Measurements from ENCODE around the gene USP8.
"Not testable (repeated sequence)": the region's sequence is repeated elsewhere in the genome, so short reads cannot be mapped to it uniquely, and the experiment has no call there.

Gene USP8

DNA sequence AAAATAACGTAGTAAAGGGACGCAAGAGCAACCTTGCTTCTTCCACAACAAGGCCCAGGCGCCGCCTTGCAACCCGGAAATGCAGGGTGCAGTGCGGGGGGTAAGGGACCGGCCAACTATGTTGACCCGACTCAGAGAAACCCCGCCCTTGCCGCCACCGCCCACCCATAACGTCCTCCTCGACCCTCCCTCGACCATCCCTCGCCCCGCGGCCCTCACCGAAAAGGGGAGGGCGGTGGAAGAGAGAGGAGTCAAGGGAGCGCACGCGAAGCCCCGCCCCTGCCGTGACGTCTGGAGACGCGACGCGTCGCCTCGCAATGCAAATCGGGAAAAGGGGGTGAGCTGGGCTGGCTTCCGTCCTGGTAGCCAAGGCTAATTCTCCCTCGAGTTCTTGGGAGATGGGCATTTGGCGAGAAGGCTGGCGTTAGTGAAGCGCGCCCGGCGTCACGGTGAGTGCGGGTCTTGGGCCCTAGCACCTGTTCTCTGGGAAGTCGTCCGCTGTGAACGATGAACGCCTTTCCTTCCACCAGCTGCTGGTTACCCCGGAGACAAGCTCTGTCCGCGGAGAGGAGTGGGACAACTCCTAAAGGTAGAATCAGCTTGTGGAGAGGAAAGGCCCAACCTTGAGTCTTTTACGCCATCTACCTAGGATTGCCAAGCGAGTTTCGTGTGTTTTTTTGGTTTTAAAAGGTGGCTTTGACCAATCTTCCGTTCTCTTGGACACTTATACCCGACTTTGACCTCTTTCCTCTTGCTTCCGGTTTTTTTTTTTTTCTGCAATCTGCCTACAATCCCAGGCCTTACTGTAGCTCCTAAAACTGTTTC lies at the start of gene USP8:
TSS of gene USP8 (plus strand) at position 340 of the 825 bp plus-strand sequence. CDS start 14,669 bp downstream, outside the sequence.
- DNase-seq, result peak; percentile 91

DNA sequence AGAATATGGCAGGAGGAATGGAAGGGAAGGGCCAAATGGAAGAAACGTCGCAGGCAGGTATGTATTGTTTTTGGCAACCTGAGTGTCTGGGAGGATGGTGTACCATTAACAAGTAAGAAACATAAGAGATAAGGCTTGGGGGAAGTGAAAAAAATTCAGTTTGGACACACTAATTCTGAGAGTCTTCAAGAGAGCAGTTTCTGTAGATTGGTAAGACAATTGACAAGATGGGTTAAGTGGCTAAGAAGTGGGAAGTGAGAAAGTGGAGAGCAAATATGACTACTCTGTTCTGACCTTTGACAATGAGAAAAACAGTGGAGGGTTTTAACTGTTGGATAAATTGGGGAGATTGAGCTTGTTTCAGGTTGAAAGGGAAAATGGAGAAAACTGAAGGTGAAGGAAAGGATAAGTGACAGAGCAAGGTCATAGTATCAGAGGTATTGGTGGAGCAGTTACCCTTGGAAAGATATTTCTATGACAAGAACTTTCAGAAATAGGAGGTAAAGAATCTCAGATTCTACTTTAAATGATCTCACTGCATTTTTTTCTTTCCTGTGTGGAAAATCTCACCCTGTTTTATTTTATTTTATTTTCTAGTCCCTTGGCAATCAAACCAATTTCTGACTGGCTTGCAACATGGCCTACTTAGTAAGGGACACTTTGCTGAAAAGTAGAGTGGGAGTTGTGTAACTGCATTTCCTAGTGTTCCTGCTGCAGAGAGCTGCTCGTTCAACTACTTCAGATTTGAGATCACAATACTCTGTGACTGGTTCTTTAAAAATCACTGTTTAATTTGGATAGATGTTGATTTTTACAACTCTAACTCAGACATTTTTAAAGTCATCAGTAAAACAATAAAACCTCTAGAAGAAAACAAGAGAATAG lies 46.1 kb upstream of the USP8 start:
- DNase-seq, result no peak

DNA sequence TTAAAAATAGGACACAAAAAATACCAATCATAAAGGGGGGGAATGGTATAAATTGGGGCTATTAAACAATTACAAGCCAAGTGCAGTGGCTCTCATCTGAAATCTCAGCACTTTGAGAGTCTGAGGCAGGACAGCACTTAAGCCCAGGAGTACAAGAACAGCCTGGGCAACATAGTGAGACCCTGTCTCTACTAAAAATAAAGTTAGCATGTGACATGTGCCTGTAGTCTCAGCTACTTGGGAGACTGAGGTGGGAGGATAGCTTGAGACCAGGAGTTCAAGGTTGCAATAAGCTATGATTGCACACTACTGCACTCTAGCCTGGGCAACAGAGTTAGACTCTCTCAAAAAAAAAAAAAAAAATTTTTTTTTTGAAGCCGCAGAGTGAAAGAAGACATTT lies 45.4 kb upstream of the USP8 start:
- no peak for DNase-seq

DNA sequence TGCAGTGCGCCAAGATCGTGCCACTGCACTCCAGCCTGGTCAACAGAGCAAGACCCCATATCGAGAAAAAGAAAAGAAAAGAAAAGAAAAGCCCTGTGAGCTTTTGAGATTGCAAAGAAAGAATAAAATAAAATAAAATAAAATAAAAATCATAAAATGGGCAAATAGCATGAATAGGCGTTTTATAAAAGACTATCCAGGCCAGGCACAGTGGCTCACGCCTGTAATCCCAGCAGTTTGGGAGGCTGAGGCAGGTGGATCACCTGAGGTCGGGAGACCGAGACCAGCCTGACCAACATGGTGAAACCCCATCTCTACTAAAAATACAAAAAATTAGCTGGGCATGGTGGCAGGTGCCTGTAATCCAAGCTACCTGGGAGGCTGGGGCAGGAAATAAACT lies 44.8 kb upstream of the USP8 start:
- DNase-seq, result not testable (repeated sequence)

DNA sequence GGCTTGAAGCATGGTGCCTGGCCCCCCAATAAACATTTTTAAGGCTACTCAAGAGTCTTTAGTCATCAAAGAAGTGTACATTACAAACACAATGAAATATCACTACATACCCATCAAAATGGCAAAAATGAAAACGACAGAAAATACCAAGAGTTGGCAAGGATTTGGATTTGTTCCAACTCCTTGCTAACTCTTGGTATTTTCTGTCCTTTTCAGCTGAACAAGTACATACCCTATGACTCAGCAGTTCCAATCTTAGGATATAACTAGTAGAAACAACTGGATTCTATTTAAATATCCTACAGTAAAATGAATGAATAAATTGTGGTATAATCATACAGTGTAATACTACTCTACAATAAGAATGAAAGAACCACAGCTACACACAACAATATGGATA lies 44.1 kb upstream of the USP8 start:
- DNase-seq, result no peak

DNA sequence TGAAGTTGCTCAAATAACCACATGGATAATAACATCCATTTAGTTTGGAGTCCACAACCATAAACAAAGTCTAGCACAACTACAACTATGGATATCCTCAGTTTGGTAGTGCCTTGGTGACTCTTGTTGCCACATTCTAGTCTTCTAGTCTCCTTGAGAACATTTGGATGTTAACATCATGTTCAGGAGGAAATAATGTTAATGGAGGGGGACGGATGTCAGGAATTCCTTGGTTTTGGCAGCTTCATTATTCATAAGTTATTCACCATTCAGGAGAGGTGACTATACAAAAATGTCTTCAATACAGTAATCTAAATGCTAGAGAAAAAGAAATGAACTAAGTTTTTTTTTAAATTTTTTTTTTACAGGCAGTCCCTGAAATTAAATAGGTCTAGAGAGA lies 42.8 kb upstream of the USP8 start:
- DNase-seq, result no peak

DNA sequence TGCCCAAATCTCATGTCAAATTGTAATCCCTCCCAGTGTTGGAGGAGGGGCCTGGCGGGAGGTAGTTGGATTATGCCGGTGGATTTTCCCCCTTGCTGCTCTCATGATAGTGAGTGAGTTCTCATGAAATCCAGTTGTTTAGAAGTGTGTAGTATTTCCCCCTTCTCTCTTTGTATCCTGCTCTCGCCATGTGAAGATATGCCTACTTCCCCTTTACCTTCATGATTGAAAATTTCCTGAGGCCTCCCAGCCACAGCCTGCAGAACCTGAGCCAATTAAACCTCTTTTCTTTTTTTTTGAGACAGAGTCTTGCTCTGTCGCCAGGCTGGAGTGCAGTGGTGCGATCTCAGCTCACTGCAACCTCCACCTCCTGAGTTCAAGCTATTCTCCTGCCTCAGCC lies 41.8 kb upstream of the USP8 start:
- not testable (repeated sequence) for DNase-seq

DNA sequence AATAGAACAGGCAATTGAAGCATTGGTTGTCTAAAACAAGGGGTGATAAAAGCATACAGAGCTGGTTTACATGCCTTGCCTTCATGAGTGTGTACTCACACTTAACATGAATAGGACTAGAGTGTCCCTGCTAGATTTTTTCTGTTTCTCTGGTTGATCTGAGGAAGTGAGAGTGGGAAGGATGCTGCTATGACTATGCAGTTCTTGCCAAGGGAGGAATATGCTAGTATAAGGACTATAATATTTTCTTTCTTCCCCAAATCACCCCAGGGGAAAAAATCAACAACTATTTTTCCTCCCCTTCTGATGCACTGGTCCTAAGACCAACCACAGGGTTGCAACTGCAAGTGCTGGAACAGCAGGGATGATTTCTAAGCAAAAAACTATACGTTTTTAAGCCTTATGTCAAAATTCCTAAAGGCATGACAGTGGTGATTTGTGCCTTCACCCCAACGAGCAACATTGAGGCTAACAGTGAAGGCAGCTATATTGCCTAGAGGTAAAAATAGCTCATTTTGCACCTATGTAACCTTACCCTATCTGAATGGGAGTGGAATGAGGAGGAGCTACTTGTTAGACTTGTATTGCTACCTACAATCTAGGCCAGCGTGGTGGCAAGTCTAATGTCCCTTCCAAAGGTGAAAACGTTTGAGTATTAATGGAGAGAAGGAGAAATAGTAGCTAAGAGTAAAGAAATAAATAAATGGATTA lies 33.5 kb upstream of the USP8 start:
- DNase-seq, result peak; percentile 6

DNA sequence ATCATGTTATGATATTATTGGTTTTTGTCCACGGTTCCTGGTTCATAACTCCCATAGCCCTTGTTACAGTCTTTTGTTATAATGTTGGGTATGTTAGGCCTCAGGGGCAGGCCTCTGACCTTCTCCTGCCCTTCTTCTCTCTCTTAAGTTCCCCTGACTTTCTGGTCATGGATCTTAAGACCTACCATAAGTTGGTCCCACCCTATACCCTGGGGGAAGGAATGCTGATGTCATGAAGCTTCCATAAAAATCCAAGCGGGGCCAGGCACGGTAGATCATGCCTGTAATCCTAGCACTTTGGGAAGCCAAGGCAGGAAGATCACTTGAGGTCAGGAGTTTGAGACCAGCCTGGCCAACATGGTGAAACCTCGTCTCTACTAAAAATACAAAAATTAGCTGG lies 32.6 kb upstream of the USP8 start:
- not testable (repeated sequence) for DNase-seq

DNA sequence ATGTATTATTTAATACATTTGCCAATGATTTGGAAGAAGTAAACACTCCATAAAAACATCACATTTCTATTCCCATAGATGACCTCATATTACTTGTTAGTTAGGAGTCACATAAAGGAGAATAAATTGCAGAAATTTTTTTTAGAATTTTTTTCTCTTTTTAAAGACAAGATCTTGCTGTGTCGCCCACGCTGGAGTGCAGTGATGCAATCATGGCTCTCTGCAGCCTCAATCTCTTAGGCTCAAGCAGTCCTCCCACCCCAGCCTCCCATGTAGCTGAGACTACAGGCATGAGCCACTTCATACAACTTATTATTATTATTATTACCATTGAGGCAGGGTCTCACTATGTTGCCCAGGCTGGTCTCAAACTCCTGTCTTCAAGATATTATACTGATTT lies 12.3 kb upstream of the USP8 start:
- DNase-seq, result no peak

DNA sequence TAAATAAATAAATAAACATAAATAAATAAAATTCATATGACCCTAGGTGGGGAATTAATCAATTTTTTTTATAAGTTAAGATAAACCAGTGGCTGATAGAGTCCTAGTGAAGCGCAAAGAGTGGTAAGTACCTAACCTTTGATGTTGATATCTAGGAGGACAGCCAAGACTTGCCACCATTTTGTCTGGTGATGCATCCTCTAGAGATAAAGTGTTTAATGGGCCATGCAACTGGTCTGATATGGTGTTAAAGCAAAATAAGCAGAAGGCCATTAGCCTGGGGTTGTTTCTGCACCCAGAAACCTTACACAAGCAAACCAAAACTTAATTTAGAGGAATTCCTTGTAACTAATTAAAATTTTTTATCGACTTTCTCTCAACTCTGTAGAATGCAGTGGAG lies 9.6 kb upstream of the USP8 start:
- no peak for DNase-seq

DNA sequence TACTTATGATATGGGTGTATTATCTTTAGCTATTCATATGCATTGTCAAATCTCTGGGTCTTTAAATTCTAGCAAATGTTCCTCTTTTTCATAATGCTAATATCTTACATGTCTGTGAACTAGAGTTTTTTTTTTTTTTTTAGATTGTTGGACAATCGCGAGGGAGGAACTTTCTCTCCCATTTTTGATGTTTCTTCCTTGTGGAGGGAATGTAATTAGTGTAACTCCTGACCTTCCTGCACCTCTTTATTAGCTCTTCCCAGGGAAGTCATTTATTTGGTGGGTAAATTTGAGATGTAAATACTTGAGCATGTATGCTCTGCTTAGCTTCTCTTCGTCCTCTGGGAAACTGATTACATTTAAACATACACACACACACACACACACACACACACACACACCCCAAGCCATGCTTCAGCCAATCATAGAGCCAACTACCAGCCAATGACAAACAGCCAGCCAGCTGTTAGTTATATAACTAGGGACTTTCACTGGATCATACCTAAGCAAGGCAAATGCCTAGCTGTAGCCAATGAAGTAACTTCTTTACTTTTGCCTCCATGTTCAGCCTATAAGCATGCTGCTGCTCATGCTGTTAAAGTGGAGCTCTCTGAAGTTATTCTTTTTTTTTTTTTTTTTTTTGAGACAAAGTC lies 8.3 kb upstream of the USP8 start:
- no peak for DNase-seq

DNA sequence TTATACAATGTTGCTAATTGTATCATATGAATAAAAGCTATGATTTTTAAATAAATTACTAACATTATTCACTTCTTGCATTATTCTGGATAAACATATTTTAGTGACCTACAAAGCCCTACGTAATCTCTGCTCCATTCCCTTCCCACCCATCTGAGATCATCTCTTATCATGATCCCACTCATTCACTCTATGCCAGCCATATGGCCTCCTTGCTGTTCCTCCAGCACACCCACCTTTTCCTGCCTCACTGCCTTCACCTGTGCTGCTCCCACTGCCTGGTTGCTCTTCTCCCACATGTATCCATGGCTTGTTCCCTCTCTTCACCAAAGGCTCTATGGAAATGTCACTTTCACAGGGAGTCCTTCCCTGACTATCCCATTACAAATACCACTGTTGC lies 7.3 kb upstream of the USP8 start:
- DNase-seq, result no peak

DNA sequence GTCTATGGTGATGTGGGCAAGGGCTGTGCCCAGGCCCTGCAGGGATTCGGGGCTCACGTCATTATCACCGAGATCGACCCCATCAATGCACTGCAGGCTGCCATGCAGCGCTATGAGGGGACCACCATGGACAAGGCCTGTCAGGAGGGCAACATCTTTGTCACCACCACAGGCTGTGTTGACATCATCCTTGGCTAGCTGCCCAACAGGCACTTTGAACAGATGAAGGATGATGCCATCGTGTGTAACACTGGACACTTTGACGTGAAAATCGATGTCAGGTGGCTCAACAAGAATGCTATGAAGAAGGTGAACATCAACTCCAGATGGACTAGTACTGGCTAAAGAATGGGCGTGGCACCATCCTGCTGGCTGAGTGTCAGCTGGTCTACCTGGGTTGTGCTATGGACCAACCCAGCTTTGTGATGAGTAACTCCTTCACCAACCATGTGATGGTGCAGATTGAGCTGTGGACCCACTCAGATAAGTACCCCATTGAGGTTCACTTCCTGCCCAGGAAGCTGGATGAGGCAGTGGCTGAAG lies 6.1 kb upstream of the USP8 start:
- DNase-seq, result no peak

DNA sequence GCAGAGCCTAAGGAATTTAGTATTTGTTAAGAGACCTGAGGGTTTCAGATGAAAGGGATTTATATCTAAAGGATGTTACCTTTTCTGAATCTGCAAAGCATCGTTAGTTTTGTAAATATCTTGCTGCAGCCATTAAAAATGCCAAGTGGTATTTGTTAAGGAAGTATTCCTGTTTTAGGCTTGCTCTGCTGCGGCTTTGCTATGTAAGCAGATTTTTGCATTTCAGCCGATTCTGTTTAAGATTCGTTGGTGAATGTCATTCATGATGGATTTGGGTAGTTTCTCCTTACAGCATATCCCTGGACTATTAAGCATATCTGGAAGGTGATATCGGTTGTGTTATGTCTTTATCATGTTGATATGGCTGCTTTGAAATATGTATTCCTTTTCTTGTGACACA lies 1.0 kb downstream of the USP8 start:
- DNase-seq, result no peak

DNA sequence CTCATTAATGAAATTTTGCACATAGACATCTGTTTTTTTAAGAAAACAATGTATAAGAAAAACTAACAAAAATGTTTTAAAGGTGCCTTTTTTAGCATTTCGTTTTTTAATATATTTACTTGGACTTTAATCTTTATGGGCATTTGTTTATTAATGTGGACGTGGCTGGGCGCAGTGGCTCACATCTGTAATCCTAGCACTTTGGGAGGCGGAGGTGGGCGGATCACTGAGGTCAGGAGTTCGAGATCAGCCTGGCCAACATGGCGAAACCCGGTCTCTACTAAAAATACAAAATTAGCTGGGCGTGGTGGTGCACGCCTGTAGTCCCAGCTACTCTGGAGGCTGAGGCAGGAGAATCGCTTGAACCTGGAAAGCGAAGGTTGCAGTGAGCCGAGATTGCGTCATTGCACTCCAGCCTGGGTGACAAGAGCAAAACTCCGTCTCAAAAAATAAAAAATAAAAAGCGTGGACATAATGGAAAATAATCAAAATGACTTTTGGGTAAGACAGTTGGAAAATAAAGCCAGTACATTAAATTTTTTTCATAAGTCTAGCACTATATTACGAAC lies 1.6 kb downstream of the USP8 start:
- not testable (repeated sequence) for DNase-seq

DNA sequence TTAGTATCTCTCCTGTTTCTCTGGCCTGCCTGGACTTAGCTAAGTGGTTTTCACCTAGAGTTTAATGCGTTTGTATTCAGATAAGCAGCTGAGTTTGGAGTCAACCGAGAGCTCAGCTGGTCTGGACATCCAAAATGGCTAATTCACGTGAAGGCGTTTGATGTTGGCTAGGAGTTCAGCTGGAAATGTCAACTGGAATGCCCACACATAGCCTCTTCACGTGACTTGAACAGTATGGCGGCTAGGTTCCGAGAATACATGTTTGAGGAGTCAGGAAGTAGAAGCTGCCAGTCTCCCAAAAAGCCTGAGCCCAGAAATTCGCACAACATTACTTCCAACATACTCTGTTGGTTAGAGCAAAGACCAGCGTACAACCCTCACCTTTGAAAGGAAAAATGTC lies 2.2 kb downstream of the USP8 start:
- DNase-seq, result no peak

DNA sequence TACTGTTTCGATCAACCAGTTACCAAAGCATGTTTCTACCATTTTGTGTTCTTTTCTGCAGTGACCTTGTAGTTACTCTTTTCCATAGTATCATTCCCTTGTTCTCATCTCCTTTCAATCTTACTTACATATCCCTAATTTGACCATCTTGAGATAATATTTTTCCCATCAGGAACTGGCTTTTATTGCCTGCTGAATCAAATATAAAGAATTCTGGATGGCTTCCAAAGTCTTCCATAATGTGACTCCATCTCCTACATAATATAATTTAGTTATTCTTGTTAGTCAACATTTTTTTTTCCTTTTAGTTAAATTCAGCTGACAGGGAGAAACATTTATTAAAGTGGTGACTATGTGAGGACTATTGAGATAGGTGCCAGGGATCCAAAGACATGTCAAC lies 7.0 kb downstream of the USP8 start:
- DNase-seq, result no peak

DNA sequence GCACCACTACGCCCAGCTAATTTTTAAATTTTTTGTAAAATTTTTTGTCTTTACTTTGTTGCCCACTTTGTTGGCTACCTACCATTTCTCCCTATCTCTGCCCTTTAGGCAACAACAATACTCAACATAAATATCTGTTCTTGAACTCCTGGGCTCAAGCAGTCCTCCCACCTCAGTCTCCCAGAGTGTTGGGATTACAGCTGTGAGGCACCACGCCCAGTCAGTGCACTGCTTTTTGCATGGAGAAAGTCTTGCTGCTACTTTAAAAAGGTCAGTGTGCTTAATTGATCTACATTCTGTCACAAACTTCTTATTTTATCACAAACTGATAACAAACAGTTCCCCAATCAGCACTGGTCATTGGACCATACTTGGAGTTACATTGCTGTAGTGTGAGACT lies 8.0 kb downstream of the USP8 start:
- no peak for DNase-seq

DNA sequence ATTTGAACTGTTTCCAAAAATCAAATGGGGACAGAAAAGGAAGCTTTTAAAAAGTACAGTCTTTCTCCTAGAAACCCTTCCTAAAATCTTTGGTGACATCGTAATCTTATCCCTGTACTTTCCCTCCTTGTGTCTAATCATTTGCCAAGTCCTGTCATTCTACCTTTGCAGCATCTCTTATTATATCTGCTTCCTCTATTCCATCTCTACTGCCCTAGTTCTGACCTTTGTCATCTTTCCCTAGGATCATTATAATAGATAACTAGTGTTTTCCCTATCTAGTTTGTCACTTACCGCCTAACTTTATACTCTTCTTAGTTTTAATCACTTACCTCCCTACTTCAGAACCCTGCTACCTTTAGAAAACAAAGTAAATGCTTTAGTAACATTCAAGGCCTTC lies 11.6 kb downstream of the USP8 start:
- no peak for DNase-seq

DNA sequence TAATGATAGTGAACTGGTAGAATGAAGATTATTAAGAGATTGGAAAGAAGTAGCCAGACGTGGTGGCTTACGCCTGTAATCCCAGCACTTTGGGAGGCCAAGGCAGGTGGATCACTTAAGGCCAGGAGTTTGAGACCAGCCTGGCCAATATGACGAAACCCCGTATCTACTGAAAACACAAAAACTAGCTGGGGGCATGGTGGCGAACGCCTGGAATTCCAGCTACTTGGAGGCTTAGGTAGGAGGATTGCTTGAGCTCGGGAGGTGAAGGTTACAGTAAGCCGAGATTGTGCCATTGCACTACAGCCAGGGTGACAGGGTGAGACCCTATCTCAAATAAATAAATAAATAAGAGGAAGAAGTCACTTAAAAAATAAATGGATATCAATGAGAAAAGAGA lies 14.0 kb downstream of the USP8 start:
- no peak for DNase-seq

DNA sequence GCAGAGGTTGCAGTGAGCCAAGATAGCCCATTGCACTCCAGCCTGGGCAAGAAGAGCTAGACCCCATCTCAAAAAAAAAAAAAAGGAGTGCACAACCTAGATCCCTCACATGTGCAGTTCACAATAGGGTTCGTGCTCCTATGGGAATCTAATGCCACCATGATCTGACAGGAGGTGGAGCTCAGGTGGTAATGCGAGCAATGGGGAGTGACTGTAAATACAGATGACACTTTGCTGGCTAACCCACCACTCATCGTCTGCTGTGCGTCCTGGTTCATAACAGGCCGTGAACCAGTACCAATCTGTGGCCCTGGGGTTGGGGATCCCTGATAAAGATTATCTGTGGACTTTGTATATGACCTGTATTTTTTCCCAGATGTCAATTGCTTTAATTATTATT lies 16.7 kb downstream of the USP8 start:
- no peak for DNase-seq

All from DMS79 (cell line).